GM18519 (cell line): ENCODE measurements around the gene NAA60.
"Not testable (repeated sequence)": the region's sequence is repeated elsewhere in the genome, so short reads cannot be mapped to it uniquely, and the experiment has no call there.

Source experiments
- ATAC-seq: cut with Tn5 transposase; IDR thresholded peaks from one replicate; pipeline ENCODE4 v1.9.1; 2021; ENCODE audit warnings: mild to moderate bottlenecking, moderate library complexity; ENCODE audit not compliant: unreplicated experiment, low FRiP score

Gene NAA60

GRCh38 chr16:3481696-3482658 is 38.5 kb downstream of the NAA60 start:
- ATAC-seq, result no peak

GRCh38 chr16:3482659-3483241 is 39.3 kb downstream of the NAA60 start:
- no peak for ATAC-seq

- ATAC-seq, result no peak
Measured at GRCh38 chr16:3484318-3485096, 41.0 kb downstream of the NAA60 start.

- ATAC-seq, result no peak
Measured at GRCh38 chr16:3485097-3485745, 41.7 kb downstream of the NAA60 start.

GRCh38 chr16:3485821-3486505 is 42.5 kb downstream of the NAA60 start:
- no peak for ATAC-seq

GRCh38 chr16:3486506-3487215 is 43.2 kb downstream of the NAA60 start:
- no peak for ATAC-seq

- no peak for ATAC-seq
Measured at GRCh38 chr16:3487521-3488410, 44.3 kb downstream of the NAA60 start.

- no peak for ATAC-seq
Measured at GRCh38 chr16:3488801-3489200, 45.3 kb downstream of the NAA60 start.

GRCh38 chr16:3490911-3491629 is 47.6 kb downstream of the NAA60 start:
- no peak for ATAC-seq

GRCh38 chr16:3492356-3492755 is 48.9 kb downstream of the NAA60 start:
- no peak for ATAC-seq

GRCh38 chr16:3494386-3494973 is 51.0 kb downstream of the NAA60 start:
- ATAC-seq, result no peak

- ATAC-seq, result no peak
Measured at GRCh38 chr16:3495176-3495575, 51.7 kb downstream of the NAA60 start, which contains the start of gene C16orf90. Gene C16orf90, minus strand, starts transcription at chr16:3495489. Its CDS starts 68 bp downstream, at chr16:3495421.

GRCh38 chr16:3496386-3496785 is 52.9 kb downstream of the NAA60 start:
- ATAC-seq, result no peak

GRCh38 chr16:3497771-3498170 is 54.3 kb downstream of the NAA60 start:
- no peak for ATAC-seq

- ATAC-seq, result no peak
Measured at GRCh38 chr16:3498988-3499387, 55.5 kb downstream of the NAA60 start.

GRCh38 chr16:3501412-3501761 is 57.9 kb downstream of the NAA60 start:
- not testable (repeated sequence) for ATAC-seq

- ATAC-seq, result no peak
Measured at GRCh38 chr16:3501783-3502400, 58.4 kb downstream of the NAA60 start.
